Transverse colon (tissue), 4 donors: ENCODE data around the gene LRRC8A. TPM values are rescaled to one million over a fixed set of nuclear protein-coding genes. Genes with fewer than 3 reads are reported as not detected.
"Not testable (repeated sequence)": the region's sequence is repeated elsewhere in the genome, so short reads cannot be mapped to it uniquely, and the experiment has no call there.

ENCODE experiments used
- DNase-seq: peaks from one replicate; pipeline ENCODE4 v3.0.0-alpha.2; 2019
- H3K27ac ChIP-seq, 4 donors: fragments of 200-600 bp; sonication (generic); 2 replicates each; pipeline ENCODE4 v1.5.1; 2016 to 2018; ENCODE audit warnings: inconsistent platforms in 4 of 4
- H3K27me3 ChIP-seq: fragments of 200-600 bp; sonication (generic); 2 replicates; pipeline ENCODE4 v1.5.1; 2017; ENCODE audit warnings: inconsistent platforms
- H3K36me3 ChIP-seq, 4 donors: fragments of 200-600 bp; sonication (generic); 2 replicates each; pipeline ENCODE4 v1.5.1; 2017 to 2019; ENCODE audit warnings: inconsistent platforms in 4 of 4
- H3K4me1 ChIP-seq, 4 donors: fragments of 200-600 bp; sonication (generic); 2 replicates each; pipeline ENCODE4 v1.5.1; 2017 to 2020; ENCODE audit warnings: inconsistent platforms in 4 of 4
- H3K4me3 ChIP-seq, 4 donors: fragments of 200-600 bp; sonication (generic); 1 replicate in 1 of 4; 2 replicates in 3 of 4; pipeline versions ENCODE4 v1.5.1 to v1.6.1; 2017 to 2019; ENCODE audit warnings: inconsistent platforms in 4 of 4
- H3K9me3 ChIP-seq, 2 donors: fragments of 200-600 bp; sonication (generic); 2 replicates each; pipeline ENCODE4 v1.5.1; 2017 to 2019; ENCODE audit warnings: inconsistent platforms in 2 of 2
- EP300 ChIP-seq: sonication (generic); formaldehyde crosslinking; IDR thresholded peaks from one replicate; pipeline ENCODE4 v1.6.1; 2017; ENCODE audit warnings: antibody characterized with exemption, low read depth
- POLR2A ChIP-seq: fragments of 450-650 bp; IDR thresholded peaks from one replicate; pipeline ENCODE4 v1.6.1; 2016; ENCODE audit warnings: antibody characterized with exemption, mild to moderate bottlenecking, moderate library complexity
- POLR2AphosphoS5 ChIP-seq, 3 donors: sonication (generic); formaldehyde crosslinking; IDR thresholded peaks; one replicate each; pipeline ENCODE4 v1.6.1; 2016; ENCODE audit warnings: antibody characterized with exemption in 3 of 3
- WGBS, 2 donors: methylation state at CpG; one replicate each; pipeline ENCODE4 v1.1.5; 2018; ENCODE audit warnings: low coverage in 1 of 2; 5-methylcytosine and 5-hydroxymethylcytosine counted together
- in situ Hi-C, 4 donors: fragments of 200-750 bp; cut with MboI; loops; one replicate each; pipeline versions ENCODE4 v1.15.0 to v1.15.1; 2017; ENCODE audit warnings: low sequenced_read_pairs in 3 of 4, low pct_ligation_motif_present in 1 of 4, low pct_unique_long_range_greater_than_20kb in 1 of 4
- intact Hi-C: fragments of 100-400 bp; cut with DNase I; formaldehyde crosslinking; loops from one replicate; pipeline ENCODE4 v1.15.1; 2023; ENCODE audit warnings: low total_unique reads
- total RNA-seq, 4 donors: library from RNA; depleted of rRNA; stranded (reverse); fragments of >200 nt; gene quantifications; one replicate each; pipeline ENCODE4 v1.1.0, GENCODE V29; 2016
- TF ChIP-seq, protein P1 (sequence below), 5 experiments: fragments of 200-600 bp in 3 of 5; fragments of 450-650 bp in 2 of 5; sonication (generic) in 3 of 5; IDR thresholded peaks; 1 replicate in 2 of 5; 2 replicates in 3 of 5; pipeline ENCODE4 v1.5.1; 2016 to 2017; ENCODE audit warnings: antibody characterized with exemption in 5 of 5, inconsistent platforms in 3 of 5, mild to moderate bottlenecking in 2 of 5, moderate library complexity in 1 of 5

LRRC8A gene
- total RNA-seq, 4 donors from 2014 or later = 29.4 to 116 (median 35.5) TPM

- intact Hi-C loops = no loop called here
- Histone ChIP-seq H3K27ac (peak overlapping the region in 1 of 4 donors; percentile 29), H3K9me3 (no peaks in the 10 kb centered on the region), H3K4me1 (peaks cover 0 to 3% (median 0%) of the 10 kb centered on the region in 4 donors), H3K27me3 (no peaks in the 10 kb centered on the region), H3K36me3 (no peaks in the 10 kb centered on the region), H3K4me3 (no peak overlapping the region)
- 86% methylated on average over 12 of the region's 12 CpGs; no CpG with 5 or more reads in 1 of the 2 donors for WGBS, 2 donors
- DNase-seq = no peak
- in situ Hi-C loops = no loop called here
- no peak for TF ChIP-seq POLR2A
- TF ChIP-seq, protein P1, sequence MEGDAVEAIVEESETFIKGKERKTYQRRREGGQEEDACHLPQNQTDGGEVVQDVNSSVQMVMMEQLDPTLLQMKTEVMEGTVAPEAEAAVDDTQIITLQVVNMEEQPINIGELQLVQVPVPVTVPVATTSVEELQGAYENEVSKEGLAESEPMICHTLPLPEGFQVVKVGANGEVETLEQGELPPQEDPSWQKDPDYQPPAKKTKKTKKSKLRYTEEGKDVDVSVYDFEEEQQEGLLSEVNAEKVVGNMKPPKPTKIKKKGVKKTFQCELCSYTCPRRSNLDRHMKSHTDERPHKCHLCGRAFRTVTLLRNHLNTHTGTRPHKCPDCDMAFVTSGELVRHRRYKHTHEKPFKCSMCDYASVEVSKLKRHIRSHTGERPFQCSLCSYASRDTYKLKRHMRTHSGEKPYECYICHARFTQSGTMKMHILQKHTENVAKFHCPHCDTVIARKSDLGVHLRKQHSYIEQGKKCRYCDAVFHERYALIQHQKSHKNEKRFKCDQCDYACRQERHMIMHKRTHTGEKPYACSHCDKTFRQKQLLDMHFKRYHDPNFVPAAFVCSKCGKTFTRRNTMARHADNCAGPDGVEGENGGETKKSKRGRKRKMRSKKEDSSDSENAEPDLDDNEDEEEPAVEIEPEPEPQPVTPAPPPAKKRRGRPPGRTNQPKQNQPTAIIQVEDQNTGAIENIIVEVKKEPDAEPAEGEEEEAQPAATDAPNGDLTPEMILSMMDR (IDR thresholded peaks at IDR 0.05) = no peak
- TF ChIP-seq POLR2AphosphoS5 (IDR thresholded peaks at IDR 0.05) = no peak
- no peak for TF ChIP-seq EP300
Observed at GRCh38 chr9:128940946-128941755, 59.2 kb downstream of the LRRC8A start.

GRCh38 chr9:128943832-128944620 is 62.1 kb downstream of the LRRC8A start:
- Histone ChIP-seq H3K4me3 (no peak overlapping the region), H3K4me1 (peaks cover 0 to 18% (median 10%) of the 10 kb centered on the region in 4 donors), H3K27me3 (no peaks in the 10 kb centered on the region), H3K36me3 (no peaks in the 10 kb centered on the region), H3K9me3 (no peaks in the 10 kb centered on the region), H3K27ac (no peak overlapping the region)
- TF ChIP-seq, protein P1 (IDR thresholded peaks at IDR 0.05) = no peak
- TF ChIP-seq POLR2A = no peak
- TF ChIP-seq EP300 = no peak
- no peak for TF ChIP-seq POLR2AphosphoS5 (IDR thresholded peaks at IDR 0.05)
- intact Hi-C loops (loop anchor here (1.0 kb wide), 1 partner anchor 79 kb away; no protein-coding TSS in a partner anchor), in situ Hi-C loops (no loop called here)
- 81 to 89% methylated on average over 3 to 7 of the region's 7 CpGs for whole genome bisulfite sequencing, 2 donors
- no peak for DNase-seq

DNA sequence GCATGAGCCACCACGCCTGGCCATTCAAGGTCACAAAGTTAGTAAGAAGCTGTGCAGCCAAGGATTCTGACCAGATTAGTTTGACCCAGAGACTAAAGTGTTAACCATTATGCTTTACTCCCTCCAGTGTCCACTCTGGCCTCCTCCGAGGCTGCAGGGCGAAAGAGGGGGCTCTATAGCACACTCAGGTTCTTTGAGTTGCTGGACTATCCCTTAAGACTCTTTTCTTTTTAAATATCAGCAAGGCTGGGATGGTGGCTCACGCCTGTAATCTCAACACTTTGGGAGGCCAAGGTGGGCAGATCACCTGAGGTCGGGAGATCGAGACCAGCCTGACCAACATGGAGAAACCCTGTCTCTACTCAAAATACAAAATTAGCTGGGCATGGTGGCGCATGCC is 63.0 kb downstream of the LRRC8A start:
- H3K27me3 ChIP-seq, H3K4me3 ChIP-seq, H3K9me3 ChIP-seq, DNase-seq, intact Hi-C loops, in situ Hi-C loops, H3K27ac ChIP-seq, H3K36me3 ChIP-seq: not testable (repeated sequence)
- peaks cover 0 to 18% (median 11%) of the 10 kb centered on the region in 4 donors for H3K4me1 ChIP-seq
- WGBS, 2 donors = 80 to 95% methylated on average over 3 to 7 of the region's 7 CpGs

DNA sequence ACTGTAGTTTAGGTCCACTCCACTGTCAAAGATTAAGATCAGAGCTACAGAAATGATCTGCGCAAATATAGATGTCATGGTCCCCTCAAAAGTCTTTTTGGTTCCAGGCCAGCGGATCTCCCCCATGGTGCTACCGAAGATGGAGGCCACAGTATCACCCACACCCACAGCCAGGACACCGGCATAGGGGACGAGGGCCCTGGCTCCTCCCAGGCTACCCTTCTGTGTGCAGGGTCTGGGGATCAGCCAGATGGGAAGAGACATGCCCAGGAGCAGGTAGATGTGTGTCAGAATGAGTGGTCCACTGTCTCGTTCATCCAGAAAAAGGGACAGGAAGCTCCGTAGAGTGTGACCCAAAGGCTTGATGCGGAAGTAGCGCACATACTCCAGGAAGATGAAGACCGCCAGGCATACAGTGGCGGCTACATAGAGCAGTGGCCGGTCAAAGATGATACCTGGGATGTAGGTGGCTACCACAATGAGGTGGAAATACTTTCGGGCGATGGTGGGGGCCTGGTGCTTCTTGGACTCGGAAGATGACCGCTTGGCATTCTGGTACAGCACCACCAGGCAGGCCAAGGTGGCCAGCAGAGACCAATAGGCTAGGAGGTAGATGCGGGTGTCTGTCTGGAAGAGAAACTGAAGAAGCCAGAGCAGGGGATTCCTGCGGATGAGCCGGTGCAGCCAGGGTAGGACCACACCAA is 64.0 kb downstream of the LRRC8A start:
- Histone ChIP-seq H3K4me1 (peaks cover 0 to 18% (median 11%) of the 10 kb centered on the region in 4 donors), H3K27ac (no peak overlapping the region), H3K4me3 (no peak overlapping the region), H3K36me3 (no peaks in the 10 kb centered on the region), H3K9me3 (no peaks in the 10 kb centered on the region), H3K27me3 (no peaks in the 10 kb centered on the region)
- DNase-seq = no peak
- WGBS, 2 donors = 96 to 97% methylated on average over 6 to 19 of the region's 19 CpGs
- in situ Hi-C loops = no loop called here
- TF ChIP-seq POLR2A (no peak), EP300 (no peak), POLR2AphosphoS5 (IDR thresholded peaks at IDR 0.05) (no peak)
- TF ChIP-seq, protein P1 (IDR thresholded peaks at IDR 0.05) = no peak
- intact Hi-C loops = no loop called here
